ENCODE measurements around the gene FSD1L. TPM values are rescaled to one million over a fixed set of nuclear protein-coding genes. Genes with fewer than 3 reads are reported as not detected.

The FSD1L gene
- total and polyA plus RNA-seq, 2 experiments from 2014 or later = 5.2 to 7.1 TPM

GRCh38 chr9:105473221-105473620 lies 25.4 kb downstream of the FSD1L start:
- no peaks in the 10 kb centered on the region for H3K27me3 ChIP-seq (ENCODE audit: insufficient read depth)
- no peak overlapping the region for H3K4me2 ChIP-seq
- H3K4me3 Mint-ChIP-seq = no peak overlapping the region
- DNase-seq (ENCODE audit: low spot score) = no peak
- no peak overlapping the region for H3K27ac ChIP-seq (ENCODE audit: low read depth)
- H3K4me1 Mint-ChIP-seq = no peaks in the 10 kb centered on the region
- H3K27ac Mint-ChIP-seq = no peak overlapping the region
- no peak for ATAC-seq
- no peaks in the 10 kb centered on the region for H3F3A ChIP-seq (replicated peaks; ENCODE audit: low read depth)
- H3K9me2 ChIP-seq (ENCODE audit: insufficient read depth) = no peaks in the 10 kb centered on the region
- TF ChIP-seq EZH2phosphoT487 (IDR thresholded peaks at IDR 0.05; ENCODE audit: unreplicated experiment) (no peak), CREB1 (CRISPR knock-in tag; IDR thresholded peaks at IDR 0.05; ENCODE audit: low read depth) (no peak), ETS1 (IDR thresholded peaks at IDR 0.05) (no peak), STAT1 (IDR thresholded peaks at IDR 0.05; ENCODE audit: unreplicated experiment) (no peak), ZNF331 (CRISPR knock-in tag; IDR thresholded peaks at IDR 0.05; ENCODE audit: low read depth) (no peak), POLR2AphosphoS5 (IDR thresholded peaks at IDR 0.05; ENCODE audit: low read depth) (no peak), REST (IDR thresholded peaks at IDR 0.05; ENCODE audit: unreplicated experiment) (no peak), NANOG (IDR thresholded peaks at IDR 0.05; ENCODE audit: borderline replicate concordance) (no peak), ZNF462 (CRISPR knock-in tag; IDR thresholded peaks at IDR 0.05) (no peak), ZNF114 (CRISPR knock-in tag; IDR thresholded peaks at IDR 0.05) (no peak), JUNB (IDR thresholded peaks at IDR 0.05; ENCODE audit: unreplicated experiment) (no peak), CTCF (conservative IDR thresholded peaks at IDR 0.05; ENCODE audit: low read depth in 2 of 2) (no peak), EZH2 (IDR thresholded peaks at IDR 0.05; ENCODE audit: low read depth, unreplicated experiment) (no peak)
- H3K36me3 Mint-ChIP-seq (ENCODE audit: low read depth) = peaks cover 11% of the 10 kb centered on the region; the same call in 2 of the 3 replicates
- no peaks in the 10 kb centered on the region for H3K27me3 Mint-ChIP-seq (ENCODE audit: insufficient read depth, low read depth, poor library complexity)
- no peaks in the 10 kb centered on the region for H3K36me3 ChIP-seq (ENCODE audit: insufficient read depth)
- H3K4me1 ChIP-seq (ENCODE audit: insufficient read depth) = no peaks in the 10 kb centered on the region
- H2AFZ ChIP-seq = no peak overlapping the region
- no peaks in the 10 kb centered on the region for H3K79me2 ChIP-seq (replicated peaks; ENCODE audit: insufficient read depth)
- no peaks in the 10 kb centered on the region for H3K9me3 Mint-ChIP-seq
- no peak overlapping the region for H3K4me3 ChIP-seq
- 0 out of 2 replicates have a peak, but pooled peaks cover 4% of the 10 kb centered on the region for H4K20me1 ChIP-seq (replicated peaks; ENCODE audit: insufficient read depth)
